ENCODE results near the gene CLEC3B.

The CLEC3B gene

GRCh38 chr3:45003859-45004258, 22.2 kb upstream of the CLEC3B start:
- DNase-seq (ENCODE audit: low read depth) = no peak

GRCh38 chr3:45007091-45007490, 19.0 kb upstream of the CLEC3B start:
- no peak for DNase-seq (ENCODE audit: low read depth)

DNA sequence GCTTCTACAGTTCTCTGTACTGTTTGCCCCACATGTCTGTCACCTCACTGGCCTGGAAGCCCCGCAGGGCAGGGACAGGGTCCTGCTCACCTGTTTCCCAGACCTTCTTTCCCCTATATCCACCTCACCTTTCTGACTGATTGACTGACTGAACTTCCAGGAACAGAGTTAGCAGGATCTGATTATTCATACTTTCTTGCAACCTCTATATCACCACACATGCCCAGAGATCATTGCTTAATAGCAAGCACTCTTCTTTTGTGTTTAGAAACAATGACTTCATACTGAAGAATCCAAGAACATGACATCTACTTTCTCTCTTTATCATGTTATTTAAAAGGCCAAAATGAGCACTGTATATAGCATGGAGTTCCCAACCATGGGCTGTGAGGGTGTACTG, 18.0 kb upstream of the CLEC3B start:
- DNase-seq (ENCODE audit: low read depth) = no peak

DNA sequence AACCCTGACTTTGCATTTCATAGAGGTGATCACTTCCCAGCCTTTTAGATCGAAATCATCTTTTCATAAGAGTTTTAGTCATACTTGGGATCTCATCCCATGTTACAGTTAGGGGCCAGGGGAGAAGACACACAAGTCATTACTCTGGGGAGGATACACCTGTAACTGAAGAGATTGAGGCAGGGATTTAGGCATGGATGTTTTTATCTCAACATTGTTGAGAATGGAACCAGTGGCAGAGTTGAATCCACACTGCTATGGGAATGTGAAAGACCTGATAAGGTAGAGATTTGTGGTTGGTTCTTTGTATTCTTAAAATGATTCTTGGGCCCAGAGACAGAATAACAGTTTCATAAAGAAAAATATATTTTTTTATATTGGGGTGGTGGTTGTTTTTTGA, 16.2 kb upstream of the CLEC3B start:
- no peak for DNase-seq (ENCODE audit: low read depth)

DNA sequence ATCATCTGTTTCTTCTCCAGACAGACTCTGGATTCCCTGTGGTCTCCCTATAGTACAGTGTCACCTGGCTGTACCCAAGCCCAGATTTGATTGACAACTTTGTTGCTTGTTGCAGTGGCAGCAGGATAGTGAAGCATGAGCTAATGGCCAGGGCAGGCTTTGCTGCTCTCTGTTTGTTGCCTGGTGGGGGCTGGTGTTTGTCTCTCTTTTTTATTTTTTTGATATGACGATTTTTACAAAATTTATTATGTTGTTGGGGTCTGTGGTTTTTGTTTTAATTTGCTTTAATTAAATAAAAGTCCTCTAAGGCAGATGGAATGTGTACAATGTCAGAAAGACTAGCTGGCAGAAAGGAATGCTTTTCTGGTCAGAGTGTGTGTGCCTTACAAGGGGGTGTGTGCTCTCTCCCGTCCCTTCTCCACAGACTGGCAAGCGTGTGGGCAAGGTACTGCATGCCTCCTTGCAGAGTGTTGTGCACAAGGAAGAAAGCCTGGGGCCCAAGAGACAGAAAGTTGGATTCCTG, 15.2 kb upstream of the CLEC3B start:
- DNase-seq (ENCODE audit: low read depth) = peak; percentile 68

DNA sequence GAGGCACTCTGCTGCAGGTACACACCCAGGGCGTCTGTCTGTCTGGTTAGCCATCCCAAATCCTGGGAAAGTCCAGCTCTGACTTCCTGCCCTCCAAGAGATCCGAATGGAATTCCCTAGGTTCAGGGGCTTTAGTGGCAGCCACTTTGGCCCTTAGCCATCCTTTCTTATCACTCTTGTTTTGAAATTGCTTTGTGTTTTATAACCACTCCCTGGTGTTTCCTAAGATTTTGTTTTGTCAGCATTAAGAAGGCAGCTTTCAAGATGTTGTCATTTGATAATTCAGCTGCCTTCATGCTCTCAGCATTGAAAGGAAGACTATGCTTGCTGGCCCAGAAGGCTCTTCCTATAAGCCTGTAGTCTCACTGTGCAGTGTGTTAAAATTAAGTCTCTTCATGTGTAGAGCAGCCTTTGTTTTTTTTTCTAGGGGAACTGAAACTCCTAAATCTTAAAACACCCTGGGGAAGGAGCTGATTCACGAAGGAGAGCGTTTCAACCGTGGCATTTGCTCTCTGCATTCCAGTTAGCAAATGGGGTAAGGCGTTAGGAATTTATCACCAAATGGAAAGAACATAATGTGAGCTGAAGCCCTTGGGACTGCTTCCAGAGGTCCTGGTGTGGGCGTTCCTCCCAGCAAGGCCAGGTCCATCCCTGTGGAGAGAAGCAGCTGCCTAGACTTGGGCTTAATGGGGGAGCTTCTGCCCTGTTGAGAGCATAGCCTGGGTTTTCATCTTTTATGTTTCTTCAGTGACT, 14.2 kb upstream of the CLEC3B start:
- DNase-seq (ENCODE audit: low read depth) = peak; percentile 92

- no peak for DNase-seq (ENCODE audit: low read depth)
Measured at GRCh38 chr3:45012577-45012976, 13.5 kb upstream of the CLEC3B start.

DNA sequence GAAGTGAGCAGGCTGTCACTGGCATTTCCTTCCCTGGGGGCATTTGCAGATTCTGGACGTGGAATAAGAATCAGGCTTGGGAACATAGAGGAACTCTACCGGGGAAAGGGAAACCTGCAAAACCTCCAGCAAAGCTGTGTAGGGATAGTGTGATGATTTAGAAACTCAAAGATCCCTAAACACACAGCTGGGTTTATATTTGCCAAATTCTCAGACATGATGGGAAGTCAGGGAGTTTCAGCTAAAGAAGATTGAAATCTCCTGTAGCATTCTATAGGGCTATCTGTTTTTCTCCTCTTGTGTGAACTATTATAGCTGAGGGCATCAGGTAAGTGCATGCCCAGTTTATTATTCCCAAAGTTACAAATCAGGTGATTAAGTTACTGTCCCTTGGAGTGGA, 9.2 kb upstream of the CLEC3B start:
- no peak for DNase-seq (ENCODE audit: low read depth)

DNA sequence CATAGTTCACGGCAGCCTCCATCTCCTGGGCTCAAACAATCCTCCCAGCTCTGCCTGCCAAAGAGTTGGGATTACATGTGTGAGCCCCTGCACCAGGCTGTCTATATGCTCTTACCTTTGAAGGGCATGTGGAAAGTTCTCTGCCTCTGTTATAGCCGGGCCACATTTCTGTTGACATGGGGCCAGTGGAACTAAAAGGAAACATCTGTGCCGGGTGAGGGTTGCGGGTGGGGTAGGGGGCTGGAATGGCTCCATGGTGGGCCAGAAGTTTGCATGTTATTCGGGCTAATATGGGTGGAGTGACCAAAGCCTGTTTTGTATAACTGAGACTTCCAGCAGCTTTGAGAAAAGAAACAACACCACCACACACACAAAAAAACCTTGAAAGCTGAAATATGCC, 8.3 kb upstream of the CLEC3B start:
- no peak for DNase-seq (ENCODE audit: low read depth)

GRCh38 chr3:45020534-45020933, 5.6 kb upstream of the CLEC3B start:
- no peak for DNase-seq (ENCODE audit: low read depth)

DNA sequence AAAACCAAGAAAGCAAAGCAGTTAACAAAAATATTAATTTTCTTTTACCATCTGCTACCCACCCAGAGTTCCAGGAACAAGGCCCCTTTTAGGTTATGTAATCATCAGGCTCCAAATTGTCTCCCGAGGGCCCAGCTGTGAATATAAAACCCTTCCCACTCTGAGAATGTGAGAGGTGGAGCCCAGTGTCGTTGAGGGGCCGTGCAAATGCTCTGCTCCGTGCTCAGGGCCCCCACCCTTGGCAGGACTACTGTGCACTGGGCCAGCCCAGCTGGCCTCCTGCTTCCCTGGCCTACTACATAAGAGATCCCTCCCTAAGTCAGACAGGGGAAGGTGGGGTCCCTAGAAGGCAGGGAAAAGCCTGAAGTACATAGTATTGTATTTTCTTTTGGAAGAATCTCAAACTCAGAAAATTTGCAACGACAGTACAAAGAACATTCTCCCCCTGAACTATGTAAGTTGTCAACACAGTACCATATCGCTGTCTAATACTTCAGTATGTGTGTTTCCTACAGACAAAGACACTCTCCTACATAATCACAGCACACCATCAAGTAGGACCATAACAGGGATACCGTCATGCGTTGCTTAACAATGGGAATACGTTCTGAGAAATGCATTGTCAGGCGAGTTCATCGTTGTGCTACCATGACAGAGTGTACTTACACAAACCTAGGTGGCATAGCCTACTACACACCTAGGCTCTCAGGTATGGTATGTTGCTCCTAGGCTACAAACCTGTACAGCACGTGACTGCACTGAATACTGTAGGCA, 4.4 kb upstream of the CLEC3B start:
- DNase-seq (ENCODE audit: low read depth) = no peak

GRCh38 chr3:45023675-45024074, 2.4 kb upstream of the CLEC3B start:
- DNase-seq (ENCODE audit: low read depth) = no peak

- DNase-seq (ENCODE audit: low read depth) = no peak
Measured at GRCh38 chr3:45024542-45025255, 1.4 kb upstream of the CLEC3B start.

DNA sequence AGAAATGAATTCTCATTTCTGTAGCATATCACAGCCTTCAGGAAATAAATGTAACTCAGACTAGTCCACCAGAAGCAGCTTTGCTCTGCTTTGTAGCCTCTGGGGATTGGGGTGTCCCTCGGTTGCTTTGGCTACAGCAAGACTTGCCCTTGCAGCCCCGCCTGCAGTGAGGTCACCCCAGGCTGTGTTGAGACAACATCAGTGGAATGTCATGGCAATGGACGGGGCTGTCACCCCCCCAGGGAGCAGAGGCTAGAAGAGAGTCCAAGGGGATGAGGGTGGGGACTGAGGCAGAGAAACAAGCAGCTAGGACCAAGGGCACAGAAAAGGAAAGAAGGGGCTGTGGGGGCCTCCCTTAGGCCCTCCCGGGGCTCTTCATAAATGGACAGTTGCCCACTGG, 854 bp downstream of the CLEC3B start:
- no peak for DNase-seq (ENCODE audit: low read depth)

DNA sequence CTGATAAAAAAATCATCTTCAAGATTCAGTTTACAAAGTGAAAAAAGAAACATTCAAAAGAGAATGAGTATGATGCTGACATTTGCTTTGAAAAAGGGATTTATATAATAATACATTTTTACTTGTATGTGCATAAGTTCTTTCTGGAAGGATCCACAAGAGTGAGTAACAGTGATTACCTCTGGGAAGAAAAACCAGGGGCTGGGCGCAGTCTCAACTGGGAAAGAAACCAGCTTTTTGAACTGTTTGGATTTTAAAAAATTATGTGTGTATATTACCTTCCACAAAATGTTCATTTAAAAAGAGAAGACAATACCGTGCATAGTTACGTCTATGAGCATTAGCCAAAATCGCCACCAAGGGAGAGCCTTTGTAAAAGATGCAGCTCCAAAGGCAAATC, 1.3 kb downstream of the CLEC3B start:
- no peak for DNase-seq (ENCODE audit: low read depth)

- DNase-seq (ENCODE audit: low read depth) = no peak
Measured at GRCh38 chr3:45029216-45029615, 3.1 kb downstream of the CLEC3B start.

GRCh38 chr3:45029661-45030060, 3.6 kb downstream of the CLEC3B start:
- DNase-seq (ENCODE audit: low read depth) = no peak

DNA sequence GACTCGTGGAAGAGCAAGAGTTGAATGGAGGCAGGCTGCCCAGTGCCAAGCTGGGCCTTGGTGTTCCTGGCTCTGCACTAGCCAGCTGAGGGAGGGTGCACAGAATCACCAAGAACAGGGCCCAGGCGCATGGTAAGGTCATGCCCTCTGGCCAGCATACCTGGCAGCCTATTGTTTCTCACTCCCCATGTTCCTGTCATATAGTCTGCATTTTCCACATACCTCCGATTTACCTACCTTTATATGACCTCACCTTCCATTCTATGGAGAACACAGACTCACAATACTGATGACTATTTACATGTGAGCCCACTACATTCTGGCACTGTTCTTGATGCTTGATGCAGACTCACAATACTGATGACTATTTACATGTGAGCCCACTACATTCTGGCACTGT, 5.4 kb downstream of the CLEC3B start:
- no peak for DNase-seq (ENCODE audit: low read depth)

GRCh38 chr3:45032113-45032512, 6.0 kb downstream of the CLEC3B start:
- DNase-seq (ENCODE audit: low read depth) = no peak

GRCh38 chr3:45033791-45034190, 7.7 kb downstream of the CLEC3B start:
- DNase-seq (ENCODE audit: low read depth) = no peak

- DNase-seq (ENCODE audit: low read depth) = no peak
Measured at GRCh38 chr3:45034612-45035252, 8.6 kb downstream of the CLEC3B start.
